GM15510 (cell line): ENCODE measurements around the gene MCAT.

ENCODE experiments used
- POLR2A ChIP-seq: IDR thresholded peaks from 3 replicates; pipeline ENCODE4 v1.6.1; 2011; ENCODE audit warnings: borderline replicate concordance; ENCODE audit not compliant: insufficient read length; ENCODE audit errors: extremely low read depth

MCAT gene

GRCh38 chr22:43179146-43179910, 36.1 kb upstream of the MCAT start:
- no peak for TF ChIP-seq POLR2A

GRCh38 chr22:43177479-43177878, 34.3 kb upstream of the MCAT start:
- no peak for TF ChIP-seq POLR2A

DNA sequence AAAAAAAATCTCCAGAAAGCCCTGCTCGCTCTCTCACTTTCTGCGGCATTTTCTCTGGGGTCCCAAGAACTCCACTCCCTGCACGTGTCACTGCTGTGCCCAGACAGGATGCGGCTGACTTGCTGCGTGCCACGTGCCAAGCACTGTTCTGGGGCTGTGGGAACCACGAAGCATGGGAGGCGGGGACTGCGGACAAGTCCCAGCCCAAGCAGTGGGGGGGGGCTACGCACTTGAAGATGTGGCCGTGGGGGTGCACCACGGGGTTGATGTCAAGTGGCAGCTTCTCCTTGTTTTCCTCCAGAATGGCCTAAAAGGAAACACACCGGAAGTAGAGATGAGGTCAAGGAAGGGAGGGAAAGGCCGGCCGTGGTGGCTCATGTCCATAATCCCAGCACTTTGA, 32.9 kb upstream of the MCAT start:
- TF ChIP-seq POLR2A = no peak

GRCh38 chr22:43174941-43175531, 31.8 kb upstream of the MCAT start:
- TF ChIP-seq POLR2A = no peak

- no peak for TF ChIP-seq POLR2A
Observed at GRCh38 chr22:43173976-43174720, 30.9 kb upstream of the MCAT start.

GRCh38 chr22:43173566-43173965, 30.4 kb upstream of the MCAT start:
- no peak for TF ChIP-seq POLR2A

DNA sequence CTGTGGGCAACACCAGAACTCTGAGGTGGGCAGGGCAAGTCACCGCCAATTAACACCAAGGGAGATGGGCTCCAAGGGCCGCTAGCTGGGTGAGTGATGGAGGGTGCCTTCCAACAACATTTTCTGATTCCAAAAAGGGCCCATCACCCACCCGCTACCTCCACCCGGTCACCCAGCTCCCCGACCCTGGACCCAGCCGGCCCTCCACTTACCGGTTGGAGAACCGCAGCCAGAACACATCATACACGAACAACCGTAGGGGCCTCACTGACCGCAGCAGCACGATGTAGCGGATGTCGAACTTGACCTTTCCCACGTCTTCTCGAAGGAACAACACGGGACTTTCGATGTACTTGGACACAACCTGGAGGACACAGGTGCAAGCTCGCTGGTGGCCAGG, 29.0 kb upstream of the MCAT start:
- TF ChIP-seq POLR2A = no peak

- TF ChIP-seq POLR2A = no peak
Observed at GRCh38 chr22:43171607-43172006, 28.4 kb upstream of the MCAT start.

GRCh38 chr22:43171019-43171491, 27.9 kb upstream of the MCAT start:
- TF ChIP-seq POLR2A = no peak

DNA sequence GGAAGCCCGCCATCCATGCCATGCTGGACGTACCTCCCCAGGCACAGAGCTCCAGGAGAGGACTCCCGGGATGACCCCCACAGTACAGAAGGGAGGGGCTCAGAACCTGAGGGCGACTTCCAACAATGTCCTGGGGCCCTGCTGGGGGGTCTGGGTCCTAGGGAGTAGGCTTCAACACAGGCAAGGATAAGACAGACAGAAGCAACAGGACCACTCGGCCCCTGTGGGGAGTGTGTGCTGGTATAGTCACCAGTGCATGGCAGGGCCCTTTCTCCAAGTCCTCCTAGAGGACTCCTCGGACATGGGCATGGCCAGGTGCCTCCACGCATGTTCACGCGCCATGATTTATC, 26.9 kb upstream of the MCAT start:
- TF ChIP-seq POLR2A = no peak

DNA sequence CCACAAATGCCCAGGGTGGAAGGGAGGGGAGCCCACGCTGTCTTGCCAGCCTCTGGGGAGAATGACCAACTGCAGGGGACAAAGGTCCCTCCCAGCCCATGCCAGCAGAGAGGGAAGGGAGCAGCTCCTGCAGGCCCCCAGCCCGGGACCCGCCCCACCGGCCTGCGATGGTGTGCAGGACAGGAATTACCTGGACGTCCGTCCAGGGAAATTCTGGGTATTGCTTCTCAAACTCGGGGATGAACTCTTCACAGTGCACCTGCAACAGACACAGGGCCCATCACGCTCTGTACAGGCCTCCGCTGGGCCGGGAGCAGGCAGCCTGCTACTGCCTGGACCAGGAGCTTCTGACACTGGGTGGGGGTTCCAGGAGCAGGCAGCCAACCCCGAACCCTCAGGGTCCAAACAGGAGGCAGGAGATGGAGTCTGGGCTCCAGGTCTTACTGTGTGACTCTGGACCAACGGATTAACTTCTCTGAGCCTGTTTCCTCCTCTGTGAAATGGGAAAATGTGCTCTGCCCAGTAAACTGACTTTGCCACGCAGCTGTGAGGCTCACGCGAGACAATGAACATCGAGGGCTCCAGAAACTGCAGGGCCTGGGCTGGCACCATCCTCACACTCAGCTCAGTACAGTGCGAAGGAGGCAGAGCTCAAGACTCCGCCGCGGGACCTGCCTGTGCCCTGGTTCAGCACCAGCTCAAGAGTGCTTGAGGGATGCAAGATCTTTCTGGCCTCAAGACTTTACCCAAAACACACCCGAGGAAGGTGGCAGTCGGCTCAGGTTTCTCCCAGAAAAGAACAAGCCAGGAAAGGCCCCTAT, 26.3 kb upstream of the MCAT start:
- TF ChIP-seq POLR2A = no peak

DNA sequence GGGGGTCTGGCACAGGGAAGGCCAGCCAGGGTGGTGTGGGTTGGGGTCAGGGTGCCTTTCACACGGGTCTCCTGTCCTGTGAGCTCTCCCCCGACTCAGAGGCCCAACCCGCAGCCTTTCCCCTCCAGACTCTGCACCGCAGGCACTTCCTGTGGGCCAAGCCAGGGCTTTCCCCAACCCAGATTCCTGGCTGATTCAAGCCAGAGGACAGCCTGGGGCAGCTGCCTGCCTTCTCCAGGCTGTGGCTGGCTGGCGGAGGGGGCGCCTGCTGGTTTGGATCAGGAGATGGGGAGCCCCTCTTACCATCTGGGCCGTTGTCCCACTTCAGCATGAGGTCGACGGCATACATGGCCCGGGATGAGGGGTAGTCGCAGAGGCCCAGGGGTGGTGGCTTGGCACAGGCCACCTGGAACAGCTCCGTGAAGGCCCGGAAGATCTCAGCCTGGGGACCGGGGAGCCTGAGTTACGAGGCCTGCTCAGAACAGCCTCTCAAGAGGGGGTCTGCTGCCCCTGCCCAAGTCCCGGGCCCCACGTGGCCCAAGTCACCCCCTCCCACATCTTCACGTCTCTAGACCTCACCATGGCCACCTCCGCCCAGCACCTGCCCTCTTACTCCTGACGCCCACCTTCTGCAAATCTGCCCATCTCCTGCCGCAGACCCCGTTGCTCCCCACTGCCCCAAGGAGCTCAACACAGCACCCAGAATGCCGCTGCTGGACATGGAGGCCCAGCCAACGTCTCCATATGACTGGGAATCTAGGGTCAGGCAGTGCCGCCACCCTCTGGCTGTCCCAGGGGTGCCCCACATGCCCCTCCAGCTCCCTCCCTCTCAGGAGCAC, 25.5 kb upstream of the MCAT start:
- no peak for TF ChIP-seq POLR2A

GRCh38 chr22:43167001-43167589, 23.9 kb upstream of the MCAT start:
- no peak for TF ChIP-seq POLR2A
